ENCODE data around the gene LAMC1. TPM values are rescaled to one million over a fixed set of nuclear protein-coding genes. Genes with fewer than 3 reads are reported as not detected.

Gene LAMC1
- total and polyA plus RNA-seq, 2 donors (not counting 1 experiment from before 2014, with no cell fraction given), result 11.5 to 34.0 TPM

- peaks cover 2% of the 10 kb centered on the region for H3K4me1 Mint-ChIP-seq
- Histone ChIP-seq H3K4me3 (ENCODE audit: control extremely low read depth in 1 of 5, extremely low read depth in 1 of 5, insufficient read depth in 1 of 5, low read depth in 2 of 5, low read length in 4 of 5) (no peak overlapping the region), H3K4me2 (replicated peaks; ENCODE audit: low read depth, low read length, poor library complexity, severe bottlenecking) (no peak overlapping the region), H3K9ac (ENCODE audit: low read length) (no peak overlapping the region), H3K27me3 (replicated peaks in 1 of 4; ENCODE audit: control extremely low read depth in 1 of 4, control insufficient read depth in 3 of 4, insufficient read depth in 4 of 4, low read length in 3 of 4) (peaks cover 0 to 2% (median 0%) of the 10 kb centered on the region in 4 experiments), H3K9me3 (ENCODE audit: control extremely low read depth in 1 of 3, control insufficient read depth in 2 of 3, insufficient read depth in 1 of 3, low read length in 2 of 3) (no peaks in the 10 kb centered on the region), H2AFZ (ENCODE audit: insufficient read depth, low read depth, low read length, poor library complexity, severe bottlenecking) (no peak overlapping the region), H3K36me3 (replicated peaks in 1 of 2; ENCODE audit: control extremely low read depth in 1 of 2, control insufficient read depth in 1 of 2, extremely low read depth in 1 of 2, insufficient read depth in 2 of 2, low read length in 1 of 2) (no peaks in the 10 kb centered on the region), H4K20me1 (ENCODE audit: control insufficient read depth, insufficient read depth, low read length, poor library complexity, severe bottlenecking) (no peaks in the 10 kb centered on the region), H3K79me2 (ENCODE audit: control insufficient read depth, insufficient read depth, low read length) (no peaks in the 10 kb centered on the region), H3K27ac (ENCODE audit: low read length in 2 of 2) (no peak overlapping the region), H3K4me1 (ENCODE audit: control insufficient read depth in 2 of 2, insufficient read depth in 2 of 2, low read length in 2 of 2) (no peaks in the 10 kb centered on the region)
- ATAC-seq (ENCODE audit: low read depth) (no peak), DNase-seq (no peak)
- WGBS (ENCODE audit: insufficient coverage), result 49% methylated on average over 3 of the region's 3 CpGs
- ChIA-PET POLR2A (no interaction called here), CTCF (no interaction called here)
- intact Hi-C loops (cut with micrococcal nuclease), result no loop called here
- no peaks in the 10 kb centered on the region for H3K9me3 Mint-ChIP-seq (ENCODE audit: insufficient read depth)
- no peak overlapping the region for H3K4me3 Mint-ChIP-seq
- peaks cover 39% of the 10 kb centered on the region for H3K27me3 Mint-ChIP-seq
- TF ChIP-seq EZH2 (IDR thresholded peaks at IDR 0.05; ENCODE audit: borderline replicate concordance, insufficient read depth, low read depth, low read length, poor library complexity, severe bottlenecking) (no peak), CTCF (IDR thresholded peaks at IDR 0.05) (no peak)
- no peak overlapping the region for H3K27ac Mint-ChIP-seq
Observed at GRCh38 chr1:183195142-183195574, 171.9 kb downstream of the LAMC1 start.

Small RNA genes within 50 kb of the gene (small RNA-seq; reads per million reads assigned to genes)
- not detected for gene RNU6-41P (ENCODE audit: insufficient read length, low read depth, low replicate concordance)

Other genes with a start within 250 kb of the LAMC1 start
- 3.4 and 5.9 TPM in 2 replicates for gene NPL, start 233.6 kb upstream of the LAMC1 start, total RNA-seq
- 2.7 and 3.4 TPM in 2 replicates for gene NPL, start 233.6 kb upstream of the LAMC1 start, polyA plus RNA-seq
- 207 and 213 TPM in 2 replicates for gene DHX9, start 184.1 kb upstream of the LAMC1 start, total RNA-seq
- 70.6 and 154 TPM in 2 replicates for gene DHX9, start 184.1 kb upstream of the LAMC1 start, polyA plus RNA-seq
- gene SHCBP1L, start 70.3 kb upstream of the LAMC1 start, total RNA-seq, result not detected in 2 replicates
- gene SHCBP1L, start 70.3 kb upstream of the LAMC1 start, polyA plus RNA-seq, result not detected in 2 replicates
- 0.10 TPM in 1 of 2 replicates, not detected in the other for gene LAMC2, start 162.8 kb downstream of the LAMC1 start, total RNA-seq
- gene LAMC2, start 162.8 kb downstream of the LAMC1 start, polyA plus RNA-seq, result not detected in 2 replicates

All from B cell (primary cell).